Activated CD4-positive, CD25-positive, alpha-beta regulatory T cell (primary cell): ENCODE measurements around the gene ABLIM1.

Experiments used
- DNase-seq, 4 experiments: peaks; one replicate each; lab custom pipeline; 2025; lab: John Stamatoyannopoulos, UW

ABLIM1 gene

GRCh38 chr10:114581071-114581470 is 77.0 kb downstream of the ABLIM1 start:
- no peak for DNase-seq

DNA sequence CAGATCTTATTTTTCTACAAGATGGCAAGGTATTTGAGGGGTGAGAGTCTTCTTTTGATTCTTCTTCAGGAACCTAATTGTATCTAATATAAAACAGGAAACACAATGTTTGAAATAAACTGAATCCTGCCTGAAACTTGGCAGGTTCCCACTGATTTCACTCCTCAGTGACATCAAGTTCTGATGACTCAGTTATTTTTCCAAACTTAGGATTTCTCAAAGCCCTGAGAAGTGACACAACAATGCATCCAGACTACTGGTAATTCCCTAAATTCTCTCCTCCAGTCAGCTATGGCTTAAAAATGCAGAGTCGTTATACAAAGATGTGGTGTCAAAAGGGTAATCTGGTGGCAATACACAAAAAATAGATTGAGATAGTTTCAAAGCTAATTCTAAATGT is 80.9 kb downstream of the ABLIM1 start:
- DNase-seq: no peak

- no peak for DNase-seq
Observed at GRCh38 chr10:114576716-114577115, 81.4 kb downstream of the ABLIM1 start.

GRCh38 chr10:114576132-114576487 is 82.0 kb downstream of the ABLIM1 start:
- no peak for DNase-seq

DNA sequence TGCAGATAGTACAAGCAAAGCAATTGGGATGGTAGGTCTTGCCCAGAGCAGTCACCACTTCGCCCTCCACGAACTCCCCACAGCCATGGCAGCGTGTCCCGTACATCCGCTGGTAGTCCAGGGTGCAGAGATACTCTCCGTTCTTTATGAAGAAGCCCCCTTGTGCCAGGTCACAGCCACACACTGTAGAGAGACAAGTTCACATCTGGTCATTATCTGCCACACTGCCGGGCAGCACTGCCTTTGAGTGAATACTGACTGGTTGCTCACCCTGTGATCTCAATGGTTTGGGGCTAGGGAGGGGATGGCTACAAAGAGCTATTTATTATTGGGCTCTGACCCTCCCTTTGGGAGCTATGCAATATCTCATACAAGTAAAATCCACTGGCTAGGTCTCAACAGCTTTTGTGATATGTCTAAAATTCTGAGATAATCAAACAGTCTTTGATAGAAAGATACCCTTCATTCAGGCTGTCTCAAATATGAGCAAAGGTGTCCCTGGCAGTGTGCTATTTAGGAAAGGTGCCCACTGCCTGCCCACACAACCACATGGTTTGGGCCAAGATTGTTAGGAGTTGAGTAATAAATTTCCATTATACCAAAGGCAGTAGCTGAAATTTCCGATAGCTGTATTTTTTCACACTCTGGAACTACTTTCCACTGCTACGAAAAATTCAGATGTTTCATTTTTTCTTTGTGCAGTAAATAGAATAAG is 82.5 kb downstream of the ABLIM1 start:
- no peak for DNase-seq

GRCh38 chr10:114573330-114574045 is 84.6 kb downstream of the ABLIM1 start:
- no peak for DNase-seq

DNA sequence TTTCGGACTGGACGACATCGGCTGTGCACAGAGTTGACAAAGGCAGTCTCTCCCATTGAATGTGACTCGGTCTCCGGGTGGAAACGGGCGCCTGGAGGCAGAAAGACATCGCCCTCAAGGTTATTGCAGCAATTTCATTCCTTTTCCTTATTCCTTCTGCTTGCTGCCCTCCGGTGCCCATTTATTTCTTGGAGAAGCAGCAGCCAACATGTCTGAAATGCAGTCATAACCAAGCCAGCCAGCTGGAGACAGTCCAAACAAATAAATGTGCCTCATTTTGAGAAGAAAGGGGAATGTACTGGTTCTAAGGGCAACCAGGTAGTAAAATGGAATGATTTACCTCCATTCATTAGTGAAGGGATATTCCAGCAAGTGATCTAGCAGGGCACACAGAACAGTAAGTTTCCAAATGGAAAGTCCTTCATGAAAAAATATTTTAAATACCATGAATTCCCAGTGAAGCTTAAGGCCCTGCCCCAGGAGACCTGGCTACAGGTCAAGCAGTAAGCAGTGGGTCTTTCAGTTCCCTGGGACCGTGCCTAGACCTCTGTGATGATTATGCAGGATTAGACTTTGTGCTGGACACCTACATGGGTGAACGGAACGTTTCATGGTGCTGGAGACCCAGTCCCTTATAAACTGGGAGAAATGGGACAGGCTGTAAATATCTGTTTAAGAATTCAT is 86.6 kb downstream of the ABLIM1 start:
- DNase-seq: no peak

GRCh38 chr10:114566064-114566463 is 92.0 kb downstream of the ABLIM1 start:
- no peak for DNase-seq

DNA sequence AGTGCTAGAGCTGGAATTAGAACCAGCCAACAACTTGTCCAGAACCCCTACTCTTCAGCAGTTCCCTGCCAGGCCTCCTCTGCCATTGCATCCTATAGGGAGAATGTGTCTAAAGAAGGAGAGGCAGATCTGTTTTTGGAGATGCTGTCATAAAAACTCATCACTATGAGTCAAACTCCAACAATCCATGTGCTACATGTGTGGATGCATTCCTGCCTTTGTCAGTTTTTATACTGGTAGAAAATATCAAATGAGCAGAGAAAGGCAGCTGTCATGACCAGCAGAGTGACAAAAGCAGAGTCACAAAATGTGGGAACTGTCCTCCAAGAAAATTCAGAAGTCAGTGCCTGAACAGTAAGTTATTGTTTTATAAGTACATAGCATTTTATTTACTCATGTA is 93.0 kb downstream of the ABLIM1 start:
- DNase-seq: no peak

DNA sequence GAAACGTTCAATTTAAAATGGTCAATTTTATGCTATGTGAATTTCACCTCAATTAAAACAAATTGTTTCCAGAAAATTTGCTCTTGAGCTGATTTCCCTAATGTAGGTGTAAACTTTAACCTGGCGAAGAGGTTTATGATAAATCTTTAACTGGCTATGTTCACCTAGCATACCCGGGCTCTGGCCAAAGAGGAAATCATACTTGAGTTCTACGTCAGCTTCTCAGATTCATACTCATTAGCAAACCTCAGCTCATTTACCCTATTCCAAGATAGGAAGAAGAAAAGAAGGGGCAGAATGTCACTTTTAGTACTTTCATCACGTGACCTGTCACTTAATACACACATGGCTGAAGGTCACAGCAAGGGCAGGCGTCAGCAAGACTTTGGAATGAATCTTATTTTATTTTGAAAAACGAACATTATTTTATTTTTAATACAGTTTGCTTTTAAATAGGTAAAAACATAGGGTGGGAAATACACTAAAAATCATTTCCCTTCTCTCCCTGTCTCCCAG is 97.0 kb downstream of the ABLIM1 start:
- DNase-seq: no peak

DNA sequence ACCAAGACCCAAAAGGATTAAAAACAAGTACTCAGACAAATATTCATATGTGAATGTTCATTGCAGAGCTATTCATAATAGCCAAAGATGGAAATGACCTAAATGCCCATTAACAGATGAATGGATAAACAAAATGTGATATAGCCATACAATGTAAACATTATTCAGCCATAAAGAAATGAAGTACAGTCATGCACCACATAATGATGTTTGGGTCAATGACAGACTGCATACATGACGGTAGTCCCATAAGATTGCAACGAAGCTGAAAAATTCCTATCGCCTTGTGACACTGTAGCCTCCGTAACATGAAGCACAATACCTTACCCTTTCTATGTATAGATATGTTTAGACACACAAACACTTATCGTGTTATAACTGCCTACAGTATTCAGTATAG is 97.9 kb downstream of the ABLIM1 start:
- no peak for DNase-seq

- DNase-seq: no peak
Observed at GRCh38 chr10:114559636-114560035, 98.4 kb downstream of the ABLIM1 start.

DNA sequence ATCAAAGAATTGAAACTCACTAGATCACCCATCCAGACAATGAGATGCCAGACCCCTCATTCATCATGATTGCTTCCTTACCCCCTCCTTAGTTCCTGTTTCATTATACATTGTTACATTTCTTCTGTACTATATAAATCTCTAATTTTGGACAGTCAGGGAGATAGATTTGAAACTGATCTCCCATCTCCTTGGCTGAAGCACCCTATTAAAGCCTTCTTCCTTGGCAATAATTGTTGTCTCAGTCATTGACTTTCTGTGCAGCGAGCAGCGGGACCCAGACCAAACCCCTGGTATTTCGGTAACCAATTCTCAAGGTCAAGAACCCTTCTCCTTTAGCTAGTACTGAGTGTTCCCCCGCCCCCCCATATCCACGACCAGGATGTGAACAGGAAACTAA is 100.2 kb downstream of the ABLIM1 start:
- no peak for DNase-seq

DNA sequence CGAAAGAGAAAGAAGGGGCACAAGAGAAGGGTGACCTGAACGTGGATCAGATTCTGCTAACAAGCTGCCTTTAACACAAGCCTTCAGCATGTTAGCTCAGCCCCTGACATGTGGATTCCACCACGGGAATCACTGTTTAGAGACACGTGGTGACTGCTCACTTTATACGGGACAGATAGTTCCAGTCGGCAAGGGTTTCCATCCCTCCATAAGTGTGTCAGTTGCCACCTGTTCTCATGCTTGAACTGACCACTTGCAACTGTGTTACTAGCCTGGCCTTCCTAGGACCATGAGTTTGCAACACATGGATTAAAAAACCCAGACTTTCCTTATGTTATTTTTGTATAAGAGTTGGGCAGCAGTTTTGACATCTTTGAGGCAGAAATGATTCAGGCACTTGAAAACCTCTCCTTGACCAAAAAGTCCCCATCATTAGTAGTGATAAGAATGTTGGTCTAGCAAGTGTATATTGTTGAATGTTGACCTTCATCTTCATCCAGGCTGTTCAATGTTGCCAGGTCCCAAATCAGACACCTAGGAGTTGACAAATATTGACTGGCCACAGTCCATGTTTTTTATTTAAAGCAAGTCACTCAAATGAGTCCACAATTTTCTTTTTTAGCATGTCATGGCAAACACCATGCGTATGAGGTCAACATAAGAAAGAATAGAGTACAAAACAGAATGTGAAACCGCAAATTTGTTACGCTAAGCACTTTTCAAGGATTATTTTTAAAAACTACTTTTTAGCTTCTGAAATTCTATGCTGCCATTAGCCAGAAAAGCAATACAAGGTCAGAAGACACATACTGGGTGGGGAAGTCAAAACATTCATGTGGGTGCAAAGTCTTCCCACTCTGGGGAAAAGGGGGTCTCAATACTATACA is 101.6 kb downstream of the ABLIM1 start:
- no peak for DNase-seq

DNA sequence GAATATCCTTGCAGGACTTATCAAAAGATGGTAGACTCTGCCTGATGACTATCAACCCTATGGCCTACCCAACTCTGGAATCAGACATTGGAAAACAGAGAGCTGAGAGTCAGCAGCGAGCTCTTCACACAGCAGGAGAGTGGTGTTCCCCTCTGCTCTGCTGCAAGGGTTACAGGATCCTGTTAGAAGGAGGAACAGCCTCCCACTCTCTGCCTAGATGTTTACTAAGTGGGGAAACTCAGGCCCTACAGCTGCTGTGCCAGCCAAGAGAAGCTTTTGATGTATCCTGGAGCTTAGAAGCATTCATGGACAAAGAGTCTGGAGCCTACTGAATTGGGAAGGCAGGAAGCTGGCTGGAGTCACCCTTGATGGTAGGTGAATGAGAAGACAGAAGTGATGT is 104.6 kb downstream of the ABLIM1 start:
- no peak for DNase-seq

GRCh38 chr10:114552050-114552449 is 106.0 kb downstream of the ABLIM1 start:
- no peak for DNase-seq

DNA sequence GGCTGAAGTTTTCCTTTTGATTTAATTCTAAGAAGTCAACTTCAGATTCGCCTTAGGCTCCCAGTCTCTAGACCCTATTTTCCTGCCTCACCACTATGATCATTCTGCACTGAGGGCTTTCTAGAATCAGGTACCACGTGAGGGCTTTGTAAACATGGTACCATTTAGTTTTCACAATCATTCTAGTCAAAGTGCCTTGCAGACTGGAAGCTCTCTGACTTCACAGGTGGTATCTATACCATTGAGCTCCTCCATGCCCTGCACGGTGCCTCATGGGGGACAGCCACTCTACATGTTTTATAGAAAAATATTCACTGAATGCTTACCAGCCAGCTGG is 106.5 kb downstream of the ABLIM1 start:
- no peak for DNase-seq

GRCh38 chr10:114550756-114551635 is 107.1 kb downstream of the ABLIM1 start:
- DNase-seq: no peak

- DNase-seq: no peak
Observed at GRCh38 chr10:114548662-114549061, 109.4 kb downstream of the ABLIM1 start.

GRCh38 chr10:114547514-114547913 is 110.6 kb downstream of the ABLIM1 start:
- DNase-seq: no peak

- DNase-seq: no peak
Observed at GRCh38 chr10:114547056-114547455, 111.0 kb downstream of the ABLIM1 start.
